Stimulated activated naive CD8-positive, alpha-beta T cell treated with anti-CD3 and anti-CD28 coated beads, Interleukin-15, amount 100 ng/mL, for 72 hours (primary cell): Measurements from ENCODE around the gene FOXO6.

Experiments
- ATAC-seq: fragments of 150-1000 bp; cut with Tn5 transposase; 2 replicates; pipeline ENCODE4 v1.10.0; 2021; ENCODE audit warnings: mild to moderate bottlenecking, moderate library complexity
- DNase-seq, 2 donors: peaks; one replicate each; pipeline ENCODE4 v3.0.0; 2021 to 2022
- H3K27ac Mint-ChIP-seq, 2 donors: one replicate each; pipeline ENCODE4 v1.8.0; 2022; ENCODE audit warnings: mild to moderate bottlenecking in 2 of 2, mixed read lengths in 2 of 2, moderate library complexity in 2 of 2
- H3K27me3 Mint-ChIP-seq: one replicate; pipeline ENCODE4 v1.8.0; 2022; ENCODE audit warnings: mixed read lengths
- H3K4me1 Mint-ChIP-seq: one replicate; pipeline ENCODE4 v1.8.0; 2022; ENCODE audit warnings: mild to moderate bottlenecking, mixed read lengths
- H3K4me3 Mint-ChIP-seq, 2 donors: one replicate each; pipeline ENCODE4 v1.8.0; 2022; ENCODE audit warnings: mild to moderate bottlenecking in 2 of 2, mixed read lengths in 2 of 2, moderate library complexity in 1 of 2
- H3K9me3 Mint-ChIP-seq, 2 donors: one replicate each; pipeline ENCODE4 v1.8.0; 2022; ENCODE audit warnings: mixed read lengths in 2 of 2

The FOXO6 gene

GRCh38 chr1:41366455-41367287 lies 5.4 kb downstream of the FOXO6 start:
- Mint-ChIP-seq H3K27me3 (peaks cover 59% of the 10 kb centered on the region), H3K9me3 (no peaks in the 10 kb centered on the region), H3K4me1 (peaks cover 50% of the 10 kb centered on the region), H3K4me3 (peak overlapping the region; percentile 74 to 76), H3K27ac (peak overlapping the region; percentile 8 to 43)
- ATAC-seq: peak; percentile 47
- peak in 1 of 2 donors; percentile 47 for DNase-seq

- Mint-ChIP-seq H3K27me3 (peaks cover 62% of the 10 kb centered on the region), H3K27ac (peak overlapping the region in 1 of 2 donors; percentile 43), H3K9me3 (no peaks in the 10 kb centered on the region), H3K4me3 (peak overlapping the region in 1 of 2 donors; percentile 76), H3K4me1 (peaks cover 47% of the 10 kb centered on the region)
- DNase-seq: no peak
- ATAC-seq: no peak
Measured at GRCh38 chr1:41367288-41367642, 6.0 kb downstream of the FOXO6 start.

GRCh38 chr1:41368366-41368765 lies 7.1 kb downstream of the FOXO6 start:
- Mint-ChIP-seq H3K4me3 (no peak overlapping the region), H3K27ac (no peak overlapping the region), H3K9me3 (no peaks in the 10 kb centered on the region), H3K4me1 (peaks cover 38% of the 10 kb centered on the region), H3K27me3 (peaks cover 59% of the 10 kb centered on the region)
- DNase-seq: no peak
- ATAC-seq: no peak

- no peak overlapping the region for H3K4me3 Mint-ChIP-seq
- H3K9me3 Mint-ChIP-seq: no peaks in the 10 kb centered on the region
- no peak overlapping the region for H3K27ac Mint-ChIP-seq
- ATAC-seq (no peak), DNase-seq (no peak)
- H3K27me3 Mint-ChIP-seq: peaks cover 58% of the 10 kb centered on the region
- peaks cover 33% of the 10 kb centered on the region for H3K4me1 Mint-ChIP-seq
Measured at GRCh38 chr1:41368801-41369200, 7.6 kb downstream of the FOXO6 start.

GRCh38 chr1:41369531-41369930 lies 8.3 kb downstream of the FOXO6 start:
- peaks cover 51% of the 10 kb centered on the region for H3K27me3 Mint-ChIP-seq
- ATAC-seq: no peak
- H3K4me1 Mint-ChIP-seq: peaks cover 30% of the 10 kb centered on the region

GRCh38 chr1:41370225-41370624 lies 9.0 kb downstream of the FOXO6 start:
- no peaks in the 10 kb centered on the region for H3K9me3 Mint-ChIP-seq
- ATAC-seq: no peak
- H3K4me3 Mint-ChIP-seq: no peak overlapping the region
- H3K4me1 Mint-ChIP-seq: peaks cover 23% of the 10 kb centered on the region
- no peak for DNase-seq
- H3K27me3 Mint-ChIP-seq: peaks cover 45% of the 10 kb centered on the region
- peak overlapping the region in 1 of 2 donors; percentile 54 for H3K27ac Mint-ChIP-seq

More at GRCh38 chr1:41369531-41369930, 8.3 kb downstream of the FOXO6 start:
- Mint-ChIP-seq H3K27ac (no peak overlapping the region), H3K9me3 (no peaks in the 10 kb centered on the region), H3K4me3 (no peak overlapping the region)
- DNase-seq: no peak

- Mint-ChIP-seq H3K4me1 (peaks cover 16% of the 10 kb centered on the region), H3K27ac (peak overlapping the region in 1 of 2 donors; percentile 34), H3K27me3 (peaks cover 52% of the 10 kb centered on the region), H3K9me3 (no peaks in the 10 kb centered on the region), H3K4me3 (no peak overlapping the region)
- ATAC-seq (no peak), DNase-seq (no peak)
Measured at GRCh38 chr1:41370756-41371420, 9.7 kb downstream of the FOXO6 start.

- DNase-seq (no peak), ATAC-seq (no peak)
- peaks cover 9% of the 10 kb centered on the region for H3K4me1 Mint-ChIP-seq
- H3K27ac Mint-ChIP-seq: no peak overlapping the region
- H3K4me3 Mint-ChIP-seq: no peak overlapping the region
- peaks cover 58% of the 10 kb centered on the region for H3K27me3 Mint-ChIP-seq
- H3K9me3 Mint-ChIP-seq: no peaks in the 10 kb centered on the region
Measured at GRCh38 chr1:41371630-41372599, 10.7 kb downstream of the FOXO6 start.

- no peak overlapping the region for H3K27ac Mint-ChIP-seq
- DNase-seq (no peak), ATAC-seq (no peak)
- no peaks in the 10 kb centered on the region for H3K9me3 Mint-ChIP-seq
- H3K27me3 Mint-ChIP-seq: peaks cover 55% of the 10 kb centered on the region
- no peak overlapping the region for H3K4me3 Mint-ChIP-seq
- peaks cover 3% of the 10 kb centered on the region for H3K4me1 Mint-ChIP-seq
Measured at GRCh38 chr1:41372600-41372993, 11.4 kb downstream of the FOXO6 start.

GRCh38 chr1:41373373-41373772 lies 12.1 kb downstream of the FOXO6 start:
- ATAC-seq: no peak
- no peaks in the 10 kb centered on the region for H3K4me1 Mint-ChIP-seq
- H3K9me3 Mint-ChIP-seq: no peaks in the 10 kb centered on the region
- peaks cover 52% of the 10 kb centered on the region for H3K27me3 Mint-ChIP-seq
- H3K27ac Mint-ChIP-seq: no peak overlapping the region
- DNase-seq: no peak
- no peak overlapping the region for H3K4me3 Mint-ChIP-seq

- no peak for ATAC-seq
- no peaks in the 10 kb centered on the region for H3K4me1 Mint-ChIP-seq
- no peaks in the 10 kb centered on the region for H3K9me3 Mint-ChIP-seq
- peaks cover 48% of the 10 kb centered on the region for H3K27me3 Mint-ChIP-seq
- no peak for DNase-seq
- H3K27ac Mint-ChIP-seq: no peak overlapping the region
- no peak overlapping the region for H3K4me3 Mint-ChIP-seq
Measured at GRCh38 chr1:41374711-41375110, 13.5 kb downstream of the FOXO6 start.

- H3K27ac Mint-ChIP-seq: no peak overlapping the region
- peaks cover 16% of the 10 kb centered on the region for H3K4me1 Mint-ChIP-seq
- H3K9me3 Mint-ChIP-seq: no peaks in the 10 kb centered on the region
- H3K4me3 Mint-ChIP-seq: no peak overlapping the region
- no peak for ATAC-seq
- peaks cover 58% of the 10 kb centered on the region for H3K27me3 Mint-ChIP-seq
- DNase-seq: no peak
Measured at GRCh38 chr1:41377397-41377796, 16.2 kb downstream of the FOXO6 start.

- DNase-seq (no peak), ATAC-seq (no peak)
- Mint-ChIP-seq H3K4me1 (peaks cover 22% of the 10 kb centered on the region), H3K27ac (no peak overlapping the region), H3K4me3 (no peak overlapping the region), H3K27me3 (peaks cover 57% of the 10 kb centered on the region), H3K9me3 (no peaks in the 10 kb centered on the region)
Measured at GRCh38 chr1:41378222-41378621, 17.0 kb downstream of the FOXO6 start.

- Mint-ChIP-seq H3K27ac (peak overlapping the region in 1 of 2 donors; percentile 27), H3K4me1 (peaks cover 29% of the 10 kb centered on the region), H3K27me3 (peaks cover 62% of the 10 kb centered on the region), H3K4me3 (no peak overlapping the region), H3K9me3 (no peaks in the 10 kb centered on the region)
- ATAC-seq (no peak), DNase-seq (no peak)
Measured at GRCh38 chr1:41378999-41379737, 17.9 kb downstream of the FOXO6 start.

- Mint-ChIP-seq H3K4me3 (no peak overlapping the region), H3K27me3 (peaks cover 68% of the 10 kb centered on the region)
Measured at GRCh38 chr1:41379738-41380130, 18.5 kb downstream of the FOXO6 start.

More at GRCh38 chr1:41379738-41380130, 18.5 kb downstream of the FOXO6 start:
- DNase-seq (no peak), ATAC-seq (no peak)
- H3K9me3 Mint-ChIP-seq: no peaks in the 10 kb centered on the region
- no peak overlapping the region for H3K27ac Mint-ChIP-seq
- peaks cover 29% of the 10 kb centered on the region for H3K4me1 Mint-ChIP-seq
